ENCODE measurements around the gene TOX3.

- TF ChIP-seq, protein P1, sequence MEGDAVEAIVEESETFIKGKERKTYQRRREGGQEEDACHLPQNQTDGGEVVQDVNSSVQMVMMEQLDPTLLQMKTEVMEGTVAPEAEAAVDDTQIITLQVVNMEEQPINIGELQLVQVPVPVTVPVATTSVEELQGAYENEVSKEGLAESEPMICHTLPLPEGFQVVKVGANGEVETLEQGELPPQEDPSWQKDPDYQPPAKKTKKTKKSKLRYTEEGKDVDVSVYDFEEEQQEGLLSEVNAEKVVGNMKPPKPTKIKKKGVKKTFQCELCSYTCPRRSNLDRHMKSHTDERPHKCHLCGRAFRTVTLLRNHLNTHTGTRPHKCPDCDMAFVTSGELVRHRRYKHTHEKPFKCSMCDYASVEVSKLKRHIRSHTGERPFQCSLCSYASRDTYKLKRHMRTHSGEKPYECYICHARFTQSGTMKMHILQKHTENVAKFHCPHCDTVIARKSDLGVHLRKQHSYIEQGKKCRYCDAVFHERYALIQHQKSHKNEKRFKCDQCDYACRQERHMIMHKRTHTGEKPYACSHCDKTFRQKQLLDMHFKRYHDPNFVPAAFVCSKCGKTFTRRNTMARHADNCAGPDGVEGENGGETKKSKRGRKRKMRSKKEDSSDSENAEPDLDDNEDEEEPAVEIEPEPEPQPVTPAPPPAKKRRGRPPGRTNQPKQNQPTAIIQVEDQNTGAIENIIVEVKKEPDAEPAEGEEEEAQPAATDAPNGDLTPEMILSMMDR (conservative IDR thresholded peaks at IDR 0.05; ENCODE audit: low read depth in 2 of 2), result no peak
- TF ChIP-seq ZNF331 (CRISPR knock-in tag; IDR thresholded peaks at IDR 0.05; ENCODE audit: low read depth) (no peak), STAT1 (IDR thresholded peaks at IDR 0.05; ENCODE audit: unreplicated experiment) (no peak), EZH2phosphoT487 (IDR thresholded peaks at IDR 0.05; ENCODE audit: unreplicated experiment) (no peak)
Measured at GRCh38 chr16:52533296-52533695, 13.6 kb downstream of the TOX3 start.
